NCI-H2107 treated with DMSO at 0.1 percent for 48 hours (cell line): ENCODE measurements around the gene PDE9A.

ENCODE experiments used
- DNase-seq: peaks from one replicate; lab custom pipeline; 2025; ENCODE audit not compliant: unreplicated experiment; lab: John Stamatoyannopoulos, UW

PDE9A gene

DNA sequence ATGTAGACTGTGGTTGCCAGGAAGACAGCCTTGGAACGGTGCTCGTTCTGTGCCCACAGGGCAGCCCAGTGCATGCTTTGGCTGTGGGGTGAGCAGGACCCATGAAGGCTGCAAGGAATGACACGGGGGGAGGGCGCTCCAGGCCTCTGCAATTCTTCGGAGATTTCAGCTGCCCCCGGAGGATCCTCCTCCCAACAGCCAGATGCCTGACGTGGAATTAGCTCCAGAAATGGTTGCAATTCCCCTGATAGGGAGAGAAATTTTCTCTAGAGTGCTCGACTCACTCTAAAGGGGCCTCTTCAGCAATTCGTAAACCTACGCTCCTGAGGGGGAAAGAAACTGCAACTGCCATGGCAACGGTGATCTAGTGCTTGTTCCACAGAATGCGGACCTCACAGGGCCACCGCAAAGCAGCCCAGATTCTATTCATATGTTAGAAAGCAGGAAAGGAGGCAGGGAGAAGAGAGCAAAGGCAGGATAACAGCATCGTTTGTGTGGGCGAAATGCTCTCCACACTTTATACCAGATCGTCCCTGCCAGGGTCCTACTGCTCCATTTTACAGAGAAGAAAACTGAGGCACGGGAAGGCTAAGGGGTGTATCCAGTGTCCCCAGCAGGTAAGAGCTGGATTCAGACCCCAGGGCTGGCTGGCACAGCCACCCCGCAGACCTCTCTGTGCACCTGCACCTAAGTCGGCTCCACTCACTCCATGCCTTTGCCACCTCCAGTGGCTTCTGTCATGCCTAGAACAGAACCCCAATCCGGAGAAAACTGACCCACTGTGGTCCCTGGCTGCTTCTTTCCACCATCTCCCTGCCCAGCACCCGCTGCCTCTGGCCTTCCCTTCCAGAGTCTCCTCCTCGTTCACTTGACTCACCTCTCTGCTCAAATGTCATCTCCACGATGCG, 11.9 kb upstream of the PDE9A start:
- no peak for DNase-seq

DNA sequence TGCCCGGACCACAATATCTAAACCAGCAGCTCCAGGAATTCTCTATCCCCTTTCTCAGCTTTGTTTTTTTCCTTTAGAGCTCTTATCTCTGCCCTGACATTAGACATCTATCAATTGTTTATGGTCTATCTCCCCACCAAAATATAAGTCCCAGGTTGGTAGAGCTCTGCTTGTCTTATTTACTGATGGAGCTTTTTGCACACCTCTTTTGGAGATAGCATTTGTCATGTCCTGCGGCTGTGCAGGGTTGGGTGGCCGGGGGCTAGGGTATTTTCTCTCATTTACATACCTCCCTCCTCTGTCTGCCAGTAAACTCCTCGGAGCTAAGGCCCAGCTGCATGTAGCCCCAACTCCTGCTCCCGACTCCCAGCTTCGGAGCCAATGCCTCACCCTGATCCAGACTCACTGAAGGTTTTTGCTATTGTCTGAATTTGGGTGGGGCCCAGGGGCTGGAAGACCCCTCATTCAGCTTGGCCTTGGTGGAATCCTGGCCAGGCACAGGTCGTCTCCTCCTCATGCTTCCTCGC, 11.1 kb upstream of the PDE9A start:
- DNase-seq = no peak

DNA sequence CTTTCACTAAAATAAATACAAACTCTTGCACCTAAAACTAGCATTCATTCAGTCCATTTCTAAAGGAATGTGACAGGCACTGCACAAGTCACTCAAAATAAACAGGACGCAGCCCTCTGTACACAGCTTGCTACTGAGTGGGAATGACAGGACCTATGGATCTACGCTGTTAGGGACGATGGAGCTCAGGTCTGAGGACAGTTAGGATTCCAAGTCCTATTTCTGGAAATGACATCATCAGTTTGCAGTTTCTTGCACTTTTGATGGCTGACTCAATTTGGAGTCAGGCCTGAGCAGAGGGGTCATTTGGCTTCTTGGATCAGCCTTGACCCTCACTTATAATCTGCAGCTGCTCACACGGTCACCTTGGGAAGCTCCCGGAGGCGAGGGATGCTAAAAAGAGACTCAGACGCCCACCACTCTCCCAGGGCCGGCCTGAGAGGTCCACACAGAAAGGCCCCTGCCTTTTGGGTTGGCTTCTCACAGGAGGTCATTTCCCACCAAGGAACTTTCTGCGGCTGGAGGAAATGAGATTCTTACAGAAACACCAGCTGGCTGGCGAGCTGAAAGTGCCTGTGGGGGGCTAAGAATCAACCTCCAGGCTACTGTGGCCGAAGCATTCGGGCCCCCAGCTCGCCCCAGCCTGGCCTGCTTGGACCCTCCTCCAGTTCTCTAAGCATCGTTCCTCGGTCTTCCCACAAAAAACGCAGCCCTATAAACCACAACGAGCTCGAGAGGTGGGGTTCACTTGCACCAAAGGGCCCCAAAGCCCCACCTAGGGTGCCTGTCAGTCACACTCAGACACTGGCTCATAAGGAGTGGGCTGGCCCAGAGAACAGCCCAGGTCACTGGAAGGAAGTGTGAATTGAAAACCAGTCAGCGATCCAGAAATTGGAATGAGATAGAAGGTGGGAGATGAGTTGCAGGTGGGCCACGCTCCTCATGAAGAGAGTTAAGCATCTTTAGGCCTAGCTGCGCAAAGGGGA, 8.9 kb upstream of the PDE9A start:
- DNase-seq = no peak

DNA sequence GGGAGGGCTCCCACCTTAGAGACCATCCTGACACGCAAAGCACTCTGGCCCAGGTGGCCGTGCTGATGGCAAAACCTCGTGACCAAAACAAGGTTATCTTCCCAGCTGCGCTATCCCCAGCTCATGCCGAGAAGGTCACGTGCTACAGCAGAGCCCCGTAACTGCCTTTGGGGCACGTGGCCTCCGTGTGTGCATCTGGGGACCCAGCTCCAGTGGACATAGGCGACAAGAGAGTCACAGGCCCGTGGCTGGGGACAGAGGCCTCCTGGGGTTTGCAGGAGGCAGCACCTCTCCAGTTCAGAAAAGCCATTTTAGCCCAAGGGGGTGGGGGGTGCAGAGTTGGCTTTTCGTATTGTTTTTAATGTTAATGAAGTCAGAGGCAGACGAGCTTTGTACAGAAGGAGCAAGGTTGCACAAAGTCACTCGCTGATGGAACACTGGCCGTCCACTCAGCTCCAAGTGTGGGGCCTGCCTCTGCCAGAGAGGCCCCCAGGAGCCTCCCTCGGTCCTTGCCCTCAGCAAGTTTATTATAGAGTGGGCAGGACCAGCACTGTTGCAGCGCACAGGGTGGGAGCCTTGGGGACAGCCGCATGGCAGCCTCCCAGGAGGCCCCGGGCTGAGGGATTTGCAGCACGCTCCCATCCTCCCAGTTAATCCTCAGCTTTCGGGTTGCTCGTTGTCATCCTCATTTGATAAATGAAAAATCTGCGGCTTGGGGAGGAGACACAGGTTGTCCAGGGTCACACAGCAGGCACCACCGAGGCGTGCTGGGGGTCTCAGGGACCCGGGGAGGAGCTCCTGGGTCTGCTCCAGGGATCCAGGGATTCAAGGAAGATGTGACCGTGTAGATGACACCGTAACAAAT, 8.0 kb upstream of the PDE9A start:
- no peak for DNase-seq

DNA sequence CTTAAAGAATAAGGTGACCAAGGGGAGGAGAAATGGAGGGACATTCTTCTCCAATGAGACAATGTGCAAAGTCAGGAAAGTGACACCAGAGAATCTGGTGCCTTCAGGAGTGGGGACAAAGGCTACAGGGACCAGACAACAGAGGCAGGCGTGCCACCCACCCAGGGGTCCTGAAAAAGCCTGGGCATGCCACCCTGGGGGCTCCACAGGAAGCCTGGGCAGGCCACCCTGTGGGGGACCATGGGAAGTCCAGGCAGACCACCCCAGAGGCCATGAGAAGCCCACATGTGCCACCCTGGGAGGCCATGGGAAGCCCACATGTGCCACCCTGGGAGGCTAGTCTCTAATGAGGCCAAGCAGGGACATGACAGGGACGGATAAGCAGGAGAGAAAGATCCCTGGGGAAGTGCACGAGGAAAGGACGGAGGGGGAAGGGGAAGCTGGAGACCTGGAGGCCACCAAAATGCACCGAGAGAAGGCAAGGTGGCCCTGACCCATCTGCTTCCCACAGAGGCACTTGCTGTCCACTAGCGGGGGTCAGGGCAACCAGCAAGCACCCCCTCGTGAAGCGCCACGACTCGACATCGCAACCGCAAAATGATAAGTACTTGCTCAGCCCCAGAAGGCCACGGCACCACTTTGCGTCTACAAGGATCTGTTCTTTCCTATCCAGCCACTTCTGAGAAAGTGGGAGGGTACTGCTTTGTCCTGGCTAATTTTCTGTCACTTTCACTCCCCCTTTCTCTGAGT, 7.2 kb upstream of the PDE9A start:
- no peak for DNase-seq

DNA sequence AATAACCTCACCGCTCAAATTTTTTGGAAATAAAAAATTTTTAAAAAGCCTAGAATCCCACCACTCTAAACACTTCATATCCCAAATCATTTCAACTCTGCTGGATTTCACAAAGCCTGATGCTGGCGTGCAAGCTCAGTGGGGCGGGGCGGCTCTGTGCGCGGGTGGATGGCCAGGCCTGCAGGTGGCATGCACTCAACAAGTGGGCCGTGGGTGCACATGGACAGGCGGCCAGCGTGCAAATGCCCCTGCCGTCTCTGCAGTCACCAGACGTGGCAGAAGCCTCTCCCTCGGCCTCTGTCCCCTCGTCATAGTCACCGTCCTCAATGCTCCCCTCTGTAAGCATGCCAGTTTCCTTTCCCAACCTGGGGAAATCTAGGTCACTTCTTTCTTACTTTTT, 6.6 kb upstream of the PDE9A start:
- no peak for DNase-seq

DNA sequence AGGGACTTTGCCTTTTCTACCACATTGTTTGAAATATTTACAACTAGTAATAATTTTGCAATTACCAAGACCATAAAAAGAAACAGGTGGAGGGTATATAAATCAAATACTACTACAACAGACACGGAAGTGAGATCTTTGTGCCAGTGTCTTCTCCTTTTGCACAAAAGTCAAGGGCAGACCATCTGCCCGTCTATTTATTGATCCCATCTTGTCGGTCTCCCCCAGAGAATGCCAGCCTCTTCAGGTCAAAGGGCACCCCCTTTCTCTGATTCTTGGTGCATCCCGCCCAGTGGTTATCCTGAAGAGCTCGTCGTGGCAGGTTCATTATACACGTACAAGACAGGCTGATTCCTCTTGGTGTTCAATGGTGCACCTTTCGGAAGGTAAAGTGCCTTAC, 4.8 kb upstream of the PDE9A start:
- no peak for DNase-seq

DNA sequence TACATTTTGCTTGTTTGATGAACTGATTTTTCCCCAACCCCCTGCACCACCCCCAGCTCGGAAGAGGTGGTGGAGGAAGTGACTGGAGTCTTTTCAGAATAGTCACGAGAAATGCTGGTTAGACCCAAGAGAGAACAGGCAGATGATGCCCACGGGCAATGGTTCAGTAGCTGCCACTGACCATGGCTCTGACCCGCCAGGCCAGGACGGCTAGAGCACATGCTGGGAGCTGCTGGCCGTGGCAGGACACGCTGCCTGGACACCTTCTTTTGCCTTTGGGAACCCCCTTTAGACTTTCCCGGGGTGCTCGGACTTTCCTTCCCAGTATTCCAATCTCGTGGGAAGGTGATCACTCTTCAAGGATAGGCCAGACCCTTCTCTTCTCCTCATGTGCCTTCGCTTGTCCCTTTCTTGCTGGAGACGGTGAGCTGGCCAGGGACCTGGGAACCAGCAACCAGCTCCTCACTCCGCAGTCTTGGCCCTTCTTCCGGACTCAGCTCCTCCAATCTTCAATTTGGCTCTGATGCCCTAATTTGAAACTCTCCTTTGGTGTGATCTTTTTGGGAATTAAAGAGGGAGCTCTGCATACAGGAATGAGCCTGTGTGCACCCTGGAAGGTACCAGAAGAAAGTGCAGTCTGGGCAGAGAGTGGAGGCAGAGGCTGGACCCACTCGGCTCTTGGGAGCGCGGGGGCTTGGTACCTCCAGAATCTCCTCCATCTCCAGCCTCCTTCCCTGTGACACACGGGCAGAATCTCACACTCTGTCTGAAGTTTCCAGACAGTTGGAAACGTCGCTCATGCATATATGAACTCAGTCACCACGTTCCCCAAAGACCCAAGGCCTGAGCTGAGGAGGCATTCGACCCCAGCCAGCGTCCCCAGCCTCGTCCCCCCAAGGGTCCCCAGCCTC, 4.0 kb upstream of the PDE9A start:
- no peak for DNase-seq

DNA sequence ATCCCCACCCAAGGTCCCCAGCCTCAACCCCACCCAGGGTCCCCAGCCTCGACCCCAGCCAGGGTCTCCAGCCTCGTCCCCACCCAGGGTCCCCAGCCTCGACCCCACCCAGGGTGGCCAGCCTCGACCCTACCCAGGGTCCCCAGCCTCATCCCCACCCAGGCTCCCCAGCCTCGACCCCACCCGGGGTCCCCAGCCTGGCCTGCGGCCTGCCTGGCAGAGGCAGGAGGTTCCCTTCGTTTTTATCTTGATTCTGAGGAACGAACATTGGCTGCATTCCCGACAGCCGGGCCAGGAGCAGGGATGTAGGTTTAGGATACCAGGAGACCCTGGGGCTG, 3.4 kb upstream of the PDE9A start:
- DNase-seq = no peak

DNA sequence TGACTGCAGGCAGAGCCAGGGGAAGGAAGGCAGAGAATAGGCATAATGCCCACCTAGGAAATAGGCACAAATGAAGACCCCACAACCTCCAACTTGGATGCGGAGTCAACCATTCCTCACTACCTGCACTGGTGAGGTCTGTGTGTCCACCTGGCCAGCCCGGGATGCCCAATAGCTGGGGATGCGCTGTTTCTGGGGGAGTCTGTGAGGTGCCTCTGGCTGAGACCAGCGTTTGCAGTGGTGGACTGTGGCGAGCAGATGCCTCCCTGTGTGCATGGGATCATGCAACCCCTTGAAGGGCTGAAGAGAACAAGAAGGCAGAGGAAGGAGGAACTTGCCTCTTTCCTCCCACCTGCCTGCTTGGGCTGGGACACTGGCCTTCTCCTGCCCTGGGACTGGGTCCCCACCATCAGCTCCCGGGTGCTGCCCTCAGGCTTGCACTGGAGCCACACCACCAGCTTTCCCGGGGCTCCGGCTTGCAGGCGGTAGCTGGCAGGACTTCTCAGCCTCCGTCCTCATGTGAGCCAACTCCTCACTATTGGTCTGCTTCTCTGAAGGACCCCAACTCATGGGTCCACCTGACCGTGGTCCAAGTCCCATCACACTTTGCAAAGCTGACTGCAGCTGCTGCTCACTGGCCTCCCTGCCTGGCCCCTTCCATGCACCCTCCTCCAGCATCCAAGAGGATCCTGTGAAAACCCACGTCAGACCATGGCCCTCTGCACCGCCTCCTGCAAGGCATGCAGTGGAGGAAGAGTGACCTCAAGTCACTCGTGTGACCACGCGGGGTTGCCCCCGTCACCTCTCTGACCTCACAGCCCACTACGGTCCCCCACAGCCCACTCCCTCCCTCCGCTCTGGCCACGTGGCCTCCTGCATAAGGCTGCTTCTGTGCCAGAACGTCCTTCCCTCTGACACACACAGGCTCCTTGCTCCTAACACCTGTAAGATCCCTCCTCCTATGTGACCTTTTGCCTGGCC, 2.7 kb upstream of the PDE9A start:
- no peak for DNase-seq

DNA sequence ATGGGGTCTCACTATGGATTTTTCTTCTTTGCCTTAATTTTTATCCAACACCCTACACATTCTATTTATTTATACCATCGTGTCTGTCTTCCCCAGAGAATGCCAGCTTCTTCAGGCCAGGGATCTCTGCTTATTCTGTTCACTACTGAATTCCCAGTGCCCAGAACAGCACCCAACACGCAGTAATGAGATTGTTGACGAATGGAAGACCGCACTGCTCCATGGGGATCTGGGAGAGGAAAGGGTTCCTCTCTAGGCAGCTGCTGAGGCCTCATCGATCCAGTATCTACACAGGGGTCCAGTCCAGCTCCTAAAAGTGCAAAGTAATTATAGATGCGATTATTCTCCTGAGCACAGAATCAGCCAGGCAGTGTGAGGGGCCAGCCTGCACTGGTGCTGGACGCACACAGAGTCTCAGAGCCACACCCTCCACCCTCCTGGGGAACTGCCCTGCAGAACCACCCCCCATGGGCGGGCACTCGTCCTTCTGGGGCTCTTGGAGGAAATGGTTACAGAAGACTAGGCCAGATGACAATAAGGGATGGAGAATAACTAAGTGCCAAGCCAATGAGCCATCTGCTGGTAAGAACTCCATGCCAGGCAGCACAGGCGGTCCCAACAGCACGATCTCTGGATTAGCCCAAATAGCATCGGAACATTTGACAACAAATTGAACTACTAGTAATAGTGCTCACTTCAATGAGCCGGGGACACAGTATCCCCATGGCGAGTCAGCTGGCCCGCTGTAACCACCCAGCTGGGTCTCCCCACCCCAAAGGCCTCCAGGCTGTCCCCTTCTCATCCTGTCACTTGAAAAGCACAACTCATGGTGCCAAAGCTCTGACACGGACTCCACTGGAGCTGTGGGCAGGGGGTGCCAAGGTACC, 1.7 kb upstream of the PDE9A start:
- peak; percentile 33 for DNase-seq

DNA sequence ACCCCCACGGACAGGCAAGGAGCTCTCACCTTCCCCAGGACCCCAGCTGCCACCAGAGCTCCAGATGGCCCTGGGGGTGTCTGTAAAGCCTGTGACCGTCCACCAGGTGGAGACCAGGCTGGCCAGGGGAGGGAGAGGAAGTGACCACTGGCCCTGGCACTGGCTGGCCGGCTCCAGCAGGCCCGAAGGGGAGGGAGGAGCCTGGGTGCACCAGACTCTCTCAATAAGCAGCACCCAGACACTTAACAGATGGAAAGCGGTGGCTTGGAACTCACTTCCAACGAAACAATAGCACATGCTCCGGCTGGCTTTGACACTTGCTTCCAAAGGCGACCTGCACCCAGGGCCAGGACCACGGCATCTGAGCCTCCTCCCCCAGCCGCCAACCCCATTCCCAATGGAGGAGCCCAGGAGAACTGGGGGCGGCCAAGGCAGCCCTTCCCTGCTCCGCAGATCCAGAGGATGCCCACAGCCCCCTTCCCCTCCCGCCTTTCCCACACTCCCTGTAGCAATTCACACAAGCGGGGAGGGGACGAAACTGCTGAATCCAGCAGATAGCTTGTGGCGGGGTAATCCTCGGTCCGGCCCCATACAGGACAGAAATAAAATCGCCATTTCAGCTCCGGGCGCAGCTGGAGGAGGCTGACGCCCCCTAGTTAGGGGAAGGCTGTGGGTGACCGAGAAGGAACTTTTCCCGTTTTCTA, 742 bp upstream of the PDE9A start:
- no peak for DNase-seq

DNA sequence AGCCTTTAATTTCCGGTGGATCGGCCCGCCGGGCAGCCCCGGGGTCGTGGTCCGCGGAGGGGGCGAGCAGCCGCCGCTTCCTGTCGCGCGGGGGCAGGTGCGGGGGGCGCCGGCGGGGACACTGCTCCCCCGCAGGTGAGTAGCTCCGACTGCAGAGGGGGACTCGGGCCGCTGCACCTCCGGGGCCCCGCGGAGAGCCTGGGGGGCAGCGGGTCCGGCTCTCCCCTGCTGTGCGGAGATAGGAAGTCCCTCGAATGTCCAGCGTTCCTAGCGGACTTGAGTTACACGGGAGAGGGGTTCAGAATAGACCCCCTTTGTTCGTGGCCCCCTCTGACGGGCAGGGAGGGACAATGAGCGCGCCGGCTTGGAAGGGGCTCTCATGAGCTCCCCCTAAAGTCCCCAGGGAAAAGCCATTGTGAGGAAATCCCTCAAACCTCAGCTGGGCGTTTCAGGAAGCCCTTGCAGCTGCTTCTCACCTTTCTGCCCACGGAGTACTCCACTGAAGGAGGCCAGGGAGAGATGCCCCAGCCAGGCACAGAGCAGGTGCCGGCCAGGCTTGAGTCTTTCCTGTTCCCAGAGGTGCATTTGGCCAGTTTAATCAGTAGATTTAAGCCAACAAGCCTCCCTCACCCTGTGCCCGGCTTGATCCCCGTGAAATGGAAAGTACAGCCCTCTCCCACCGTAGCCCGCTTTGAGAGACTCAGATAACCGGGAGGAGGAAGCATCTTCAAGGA, 925 bp downstream of the PDE9A start:
- peak; percentile 67 for DNase-seq

DNA sequence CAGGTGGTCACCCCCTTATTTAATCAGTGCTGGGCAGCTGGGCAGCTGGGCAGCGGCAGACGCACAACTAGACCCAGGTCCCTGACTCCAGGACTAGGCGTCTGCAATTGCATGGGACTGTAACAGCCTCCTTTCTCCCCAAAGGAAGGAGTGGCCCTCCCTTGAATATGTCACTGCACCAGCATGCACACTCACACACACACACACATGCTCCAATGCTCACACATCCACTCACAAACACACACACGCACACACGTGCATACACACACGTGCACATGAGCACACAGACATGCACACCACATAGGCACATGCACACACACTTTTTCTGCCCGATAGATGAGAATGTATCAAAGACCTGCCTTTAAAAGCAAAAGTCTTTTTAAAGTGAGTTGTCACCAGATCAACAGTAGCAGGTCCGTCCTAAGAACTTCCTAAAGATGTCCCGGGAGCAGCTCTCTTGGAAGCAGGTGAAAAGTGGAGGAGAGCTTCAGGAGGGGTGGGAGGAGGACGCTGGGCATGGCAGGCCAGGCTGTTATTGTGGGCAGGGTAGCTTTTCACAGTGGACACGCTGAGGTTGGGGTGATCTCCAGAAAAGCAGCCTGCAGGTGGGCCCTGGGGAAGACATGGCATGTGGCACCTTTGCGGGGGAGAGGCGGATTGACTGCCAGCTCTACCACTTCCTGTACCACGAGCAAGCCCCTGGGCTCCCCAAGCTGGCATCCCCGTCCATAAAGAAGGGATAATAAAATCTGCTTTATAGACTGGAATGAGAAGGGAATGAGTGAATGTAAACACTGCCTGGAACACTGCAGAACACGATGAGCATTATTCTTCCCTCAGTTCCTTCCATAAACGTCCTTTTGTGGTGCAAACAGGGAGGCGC, 1.7 kb downstream of the PDE9A start:
- DNase-seq = no peak
